ENCODE data around the gene ACOX2.
A peak's percentile ranks its signal among the peaks of the same experiment; 100 is the strongest.
"Not testable (repeated sequence)": the region's sequence is repeated elsewhere in the genome, so short reads cannot be mapped to it uniquely, and the experiment has no call there.

ACOX2 gene

DNA sequence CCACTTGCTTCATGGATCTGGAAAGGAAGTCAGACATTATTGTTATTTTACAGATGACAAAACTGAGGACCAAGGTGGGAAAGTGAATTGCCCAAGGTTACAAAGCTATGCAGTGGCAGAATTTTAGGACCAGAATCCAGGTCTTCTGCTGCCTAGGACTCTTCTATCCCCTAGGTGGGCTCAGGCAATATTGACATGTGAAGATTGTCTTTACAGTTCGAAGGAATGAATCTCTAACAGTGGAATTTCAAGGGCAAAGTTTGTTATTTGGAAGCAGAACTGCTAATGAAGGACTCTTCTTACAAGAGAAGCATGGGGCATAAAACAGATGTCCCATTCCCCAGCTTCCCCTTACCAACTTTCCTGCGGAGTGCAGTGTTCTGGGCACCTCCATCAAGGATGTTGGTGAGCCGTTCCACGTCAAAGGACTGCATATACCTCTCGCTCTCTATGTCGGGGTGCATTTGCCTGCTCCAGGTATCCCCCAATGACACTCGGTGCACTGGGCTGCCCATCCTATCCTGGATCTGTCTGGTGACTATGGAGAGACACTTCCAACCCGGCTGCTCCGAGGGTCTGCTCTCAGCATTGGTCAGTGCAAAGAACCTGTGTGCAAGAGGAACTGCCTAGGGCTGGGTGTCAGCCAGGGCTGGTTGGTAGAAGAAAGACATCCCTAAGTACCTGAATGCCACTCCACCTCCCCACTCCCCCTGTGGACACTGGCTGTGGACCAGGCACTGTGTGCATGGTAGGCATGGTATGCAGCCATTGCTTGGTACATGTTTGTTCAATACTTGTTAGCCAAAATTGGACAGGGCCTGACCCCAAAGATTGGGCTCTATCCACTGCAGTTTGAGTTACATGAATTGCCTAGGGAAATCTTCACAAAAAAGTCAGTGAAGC, 2.1 kb downstream of the ACOX2 start:
- no peak for DNase-seq

- DNase-seq, result peak; percentile 9
Measured at GRCh38 chr3:58532794-58533220, 4.2 kb downstream of the ACOX2 start.

DNA sequence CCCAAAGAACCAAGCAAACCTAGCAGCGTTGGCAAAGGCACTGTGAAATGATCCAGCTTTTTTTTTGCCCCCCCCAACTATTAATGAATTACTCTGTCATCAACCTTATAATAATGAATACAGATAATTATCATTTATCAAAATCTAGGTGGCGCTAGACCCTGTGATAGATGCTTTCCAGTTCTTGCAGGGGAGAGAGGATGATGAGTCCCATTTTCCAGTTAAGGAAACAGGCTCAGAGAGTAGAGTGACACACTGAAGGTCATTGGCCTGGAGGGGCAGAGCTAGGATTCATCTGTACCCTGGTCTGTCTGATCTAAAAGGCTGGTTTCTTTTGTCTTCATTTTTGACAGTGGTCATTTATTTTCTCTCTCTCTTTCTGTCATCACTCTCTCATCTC, 5.0 kb downstream of the ACOX2 start:
- DNase-seq, result no peak

DNA sequence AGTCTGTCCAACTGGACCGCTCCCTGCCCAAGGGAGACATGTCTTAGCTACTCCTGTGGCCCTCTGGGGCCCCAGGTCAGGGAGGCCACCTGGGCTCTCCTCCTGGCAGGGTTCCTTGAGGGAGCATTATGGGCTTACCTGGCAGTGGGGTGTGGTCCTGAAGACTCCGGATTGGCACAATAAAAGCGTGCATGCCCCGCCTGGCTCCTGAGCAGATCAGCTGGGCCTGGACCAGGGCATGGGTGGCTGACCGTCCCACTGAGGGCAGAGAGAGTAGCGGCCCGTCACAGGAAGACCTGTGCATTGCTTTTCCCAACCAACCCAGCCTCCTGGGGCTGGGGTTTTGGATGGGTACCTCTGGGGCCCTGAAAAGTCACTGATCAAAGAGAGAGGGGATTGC, 5.4 kb downstream of the ACOX2 start:
- no peak for DNase-seq

DNA sequence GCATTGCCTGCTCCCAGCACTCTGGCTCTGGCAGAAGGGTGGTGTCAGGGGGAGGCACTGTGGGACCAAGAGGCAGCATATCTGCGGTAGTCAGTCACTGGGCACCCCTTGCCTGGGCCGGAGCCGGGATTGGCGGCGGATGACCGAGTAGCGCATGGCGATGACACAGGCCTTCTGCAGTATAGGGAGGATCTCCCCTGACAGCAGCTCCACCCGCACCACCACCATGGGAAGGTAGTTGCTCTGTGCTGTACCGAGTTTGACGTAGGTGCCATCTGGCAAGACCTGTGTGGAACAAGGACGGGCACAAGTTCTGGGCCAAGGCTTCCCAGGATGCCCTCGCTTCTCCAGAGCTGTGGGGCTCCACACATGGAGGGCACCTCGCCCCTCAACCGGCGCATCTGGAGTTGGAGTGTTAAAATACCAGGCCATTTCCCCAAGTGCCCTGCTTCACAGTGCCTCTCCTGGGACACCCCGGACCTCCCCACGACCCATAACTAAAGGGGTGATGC, 6.6 kb downstream of the ACOX2 start:
- no peak for DNase-seq

DNA sequence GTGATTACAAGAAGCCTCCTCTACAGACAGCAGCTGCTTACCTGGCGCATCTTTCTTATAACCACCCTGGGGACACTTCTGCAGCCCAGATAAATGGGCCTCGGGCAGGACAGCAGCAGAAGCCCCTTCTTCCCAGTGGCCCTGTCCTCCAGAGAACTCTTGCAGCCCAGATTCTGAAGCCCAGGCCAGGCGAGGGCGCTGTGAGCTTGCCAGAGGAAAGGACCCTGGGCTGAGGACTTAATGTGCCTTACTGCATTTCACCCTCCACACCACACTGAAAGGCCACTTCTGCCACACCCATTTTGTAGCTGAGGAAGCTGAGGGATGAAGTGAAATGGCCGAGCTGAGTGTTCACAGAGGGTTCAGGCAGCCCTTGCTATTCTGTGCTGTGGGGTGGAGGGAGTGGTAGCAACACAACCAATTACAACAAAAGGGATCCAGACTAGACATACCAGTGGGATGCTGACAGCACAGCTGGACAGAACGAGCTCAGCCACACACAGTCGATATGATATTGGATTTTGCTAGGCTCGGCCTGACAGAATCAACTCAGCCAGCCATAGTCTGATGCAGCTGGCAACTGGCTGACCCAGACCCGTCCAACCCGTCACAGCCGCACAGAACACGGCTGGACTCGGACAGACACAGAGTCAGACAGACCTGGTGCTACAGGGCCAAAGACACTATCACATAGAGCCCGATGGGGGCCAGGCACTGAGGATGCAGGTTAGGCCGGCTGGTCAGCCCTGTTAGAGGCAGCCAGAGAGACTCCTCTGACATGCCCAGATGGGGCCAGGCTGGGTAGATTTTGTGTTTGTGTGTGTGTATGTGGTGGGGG, 7.3 kb downstream of the ACOX2 start:
- DNase-seq, result peak; percentile 3

DNA sequence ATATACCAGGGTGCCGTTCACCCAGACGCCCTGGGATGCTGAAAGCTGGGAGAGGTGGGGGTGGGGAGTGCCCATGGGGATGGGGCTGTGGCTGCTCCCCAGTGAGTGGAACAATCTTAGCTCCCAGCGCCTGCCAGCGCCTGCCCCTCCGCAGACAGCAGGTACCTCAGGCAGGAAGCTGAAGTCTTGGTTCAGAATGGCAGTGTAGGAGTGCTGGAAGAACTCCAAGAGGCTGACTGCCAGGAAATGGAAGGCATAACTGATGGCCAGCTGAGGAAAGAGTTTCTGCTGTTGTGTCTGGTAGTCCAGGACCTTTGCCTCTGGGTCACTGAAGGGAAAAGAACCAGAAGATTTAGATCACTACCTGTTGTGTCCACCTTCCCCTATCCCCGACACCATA, 8.4 kb downstream of the ACOX2 start:
- no peak for DNase-seq

GRCh38 chr3:58527440-58527839, 9.6 kb downstream of the ACOX2 start:
- not testable (repeated sequence) for DNase-seq

GRCh38 chr3:58526515-58526957, 10.5 kb downstream of the ACOX2 start:
- no peak for DNase-seq

GRCh38 chr3:58524326-58524888, 12.6 kb downstream of the ACOX2 start:
- DNase-seq, result no peak

DNA sequence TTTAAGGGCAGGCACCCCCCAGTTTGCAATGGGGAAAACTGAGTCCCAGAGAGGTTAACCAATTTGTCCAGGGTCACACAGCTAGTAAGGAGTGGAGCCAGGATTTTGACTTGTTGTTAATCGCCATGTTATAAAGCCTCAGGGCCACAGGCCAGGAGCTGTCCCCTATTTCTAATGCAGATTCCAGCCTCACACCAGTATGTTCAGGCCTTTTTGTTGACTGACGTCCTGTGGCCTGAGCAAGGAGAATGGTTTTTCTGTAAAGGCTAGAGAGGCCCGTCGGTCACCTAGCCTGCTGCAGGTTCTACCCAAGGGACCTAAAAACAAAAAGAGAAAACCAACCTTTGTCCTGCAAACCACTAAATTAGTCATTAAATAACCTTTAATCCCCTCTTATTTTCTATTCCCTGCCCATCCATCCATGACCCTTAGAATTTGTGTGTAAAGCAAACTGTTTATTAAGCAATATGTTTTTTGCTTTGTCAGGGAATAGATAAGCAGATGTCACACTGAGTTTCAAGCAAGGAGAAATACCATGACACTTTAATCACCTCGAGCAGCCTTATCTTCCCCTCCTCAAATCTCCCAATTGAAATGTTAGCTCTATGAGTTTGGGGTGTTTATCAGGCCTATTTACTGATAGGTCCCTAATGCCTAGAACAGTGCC, 14.1 kb downstream of the ACOX2 start:
- DNase-seq, result no peak

DNA sequence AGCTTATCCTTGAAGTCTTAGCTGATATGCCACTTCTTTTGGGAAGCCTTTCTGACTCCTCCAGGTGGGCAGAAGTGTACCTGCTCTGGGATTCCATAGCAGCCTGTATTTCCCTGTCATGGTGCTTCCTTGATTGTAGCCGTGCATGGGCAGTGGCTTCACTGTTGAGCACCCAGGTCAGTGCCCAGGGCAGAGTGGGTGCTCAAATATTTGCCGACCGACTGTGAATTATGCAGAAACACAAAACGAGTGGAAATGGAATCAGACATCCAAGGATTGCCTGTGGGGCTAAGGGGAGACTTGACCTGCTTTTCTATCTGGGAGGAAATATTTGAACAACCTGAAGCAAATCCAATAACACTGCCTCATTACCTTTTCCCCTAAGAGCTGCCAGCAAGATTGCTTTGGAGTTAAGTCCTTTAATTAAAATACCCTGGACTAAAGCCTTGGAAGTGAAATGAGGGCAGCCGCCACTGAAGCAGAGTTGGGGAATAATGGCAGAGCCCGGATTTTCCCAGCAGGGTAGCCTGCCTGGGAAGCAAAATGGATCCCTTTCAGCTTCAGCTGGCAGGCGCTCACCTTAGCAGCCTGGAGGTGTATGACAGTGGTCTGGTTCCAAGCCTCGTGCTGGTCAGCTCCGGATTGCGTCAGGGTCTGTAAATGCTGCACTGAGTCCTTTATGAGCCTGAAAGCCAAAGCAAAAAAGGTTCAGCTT, 14.9 kb downstream of the ACOX2 start:
- no peak for DNase-seq

GRCh38 chr3:58521336-58521670, 15.7 kb downstream of the ACOX2 start:
- no peak for DNase-seq

GRCh38 chr3:58520403-58521335, 16.3 kb downstream of the ACOX2 start:
- no peak for DNase-seq

DNA sequence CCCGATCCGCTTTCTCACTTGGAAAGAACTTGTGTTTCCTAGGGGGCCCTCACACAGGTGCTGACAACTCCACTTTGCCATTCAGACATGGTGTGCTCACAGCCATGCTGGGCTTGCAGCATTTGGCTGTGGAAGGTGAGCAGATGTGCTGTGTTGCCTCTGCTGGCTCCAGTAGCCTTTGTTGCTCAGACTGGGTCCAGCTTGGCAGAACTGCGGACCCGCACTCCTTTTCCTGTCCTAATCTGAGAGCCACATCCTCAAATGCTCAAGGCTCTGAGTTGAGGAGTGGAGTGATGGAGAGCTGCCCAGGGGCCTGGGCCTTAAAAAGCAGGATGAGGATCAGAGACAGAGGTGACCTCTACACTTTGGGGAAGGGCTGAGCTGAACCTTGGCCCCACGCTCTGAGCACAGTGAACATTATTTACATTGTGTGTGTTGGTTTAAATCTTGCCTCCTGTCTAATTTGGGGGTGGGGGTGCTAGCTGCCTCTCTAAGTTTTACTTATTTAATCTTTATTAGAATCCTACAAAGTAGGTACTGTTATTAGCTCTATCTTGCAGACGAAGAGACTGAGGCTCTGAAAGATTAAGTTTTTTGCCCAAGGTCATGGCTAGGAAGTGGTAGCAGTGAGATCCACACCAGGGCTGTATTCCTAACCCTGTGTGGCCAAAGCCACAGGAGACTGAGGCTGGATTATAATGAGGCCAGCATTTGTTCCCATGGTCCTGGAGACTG, 17.2 kb downstream of the ACOX2 start:
- DNase-seq, result no peak

GRCh38 chr3:58518291-58518789, 18.6 kb downstream of the ACOX2 start:
- no peak for DNase-seq

DNA sequence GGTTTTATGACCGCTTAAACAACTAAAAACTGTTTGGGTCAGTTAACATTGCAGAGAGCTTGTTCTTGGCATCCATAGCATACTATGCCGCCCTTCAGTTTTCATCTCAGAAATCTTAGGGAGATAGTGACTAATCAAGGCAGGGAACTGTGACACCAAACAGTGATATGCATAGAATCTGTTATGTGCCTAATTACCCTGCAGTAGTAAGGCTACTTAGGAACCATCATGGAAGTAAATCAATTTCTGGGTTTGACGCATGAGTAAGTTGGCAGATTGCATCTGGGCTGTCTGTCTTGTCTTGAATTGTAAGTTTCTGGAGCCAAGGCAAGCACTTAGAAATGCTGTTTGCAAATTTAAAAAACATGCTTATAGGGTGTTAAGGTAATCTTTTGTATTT, 22.6 kb downstream of the ACOX2 start:
- DNase-seq, result no peak

DNA sequence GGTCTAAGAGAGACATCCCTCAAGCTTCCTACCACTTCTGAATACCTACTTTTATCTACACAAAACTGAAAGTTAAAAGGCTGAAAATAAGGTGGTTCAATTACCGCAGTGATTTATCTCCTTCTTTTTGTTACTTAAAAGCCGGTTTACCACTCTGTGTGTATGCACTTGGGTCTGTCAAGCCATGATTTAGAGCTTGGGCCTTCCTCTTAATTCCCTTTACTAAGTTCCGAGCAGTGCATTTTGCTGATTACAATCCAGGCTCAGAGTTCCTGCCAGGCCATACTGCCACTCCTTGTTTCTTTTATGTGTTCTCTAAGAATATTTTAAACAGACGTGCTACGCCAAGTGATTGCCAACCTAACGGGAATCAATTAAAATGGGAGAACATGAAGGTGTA, 28.6 kb downstream of the ACOX2 start:
- no peak for DNase-seq

GRCh38 chr3:58507356-58508078, 29.5 kb downstream of the ACOX2 start:
- no peak for DNase-seq
